Thoracic aorta (tissue), 2 donors: ENCODE measurements around the gene LAMB4. TPM values are rescaled to one million over a fixed set of nuclear protein-coding genes. Genes with fewer than 3 reads are reported as not detected.

Experiments used
- ATAC-seq: fragments of 150-250 bp; one replicate; pipeline ENCODE4 v1.8.0; 2017; ENCODE audit warnings: low read depth; ENCODE audit not compliant: insufficient number of reproducible peaks, low FRiP score
- DNase-seq: peaks from one replicate; pipeline ENCODE4 v3.0.0-alpha.2; 2020; ENCODE audit warnings: low spot score
- H3K27ac ChIP-seq, 2 donors: fragments of 200-600 bp; sonication (generic); 1 replicate in 1 of 2; 2 replicates in 1 of 2; pipeline ENCODE4 v1.5.1; 2016; ENCODE audit warnings: mild to moderate bottlenecking in 2 of 2, moderate library complexity in 2 of 2
- H3K27me3 ChIP-seq: fragments of 200-600 bp; sonication (generic); replicated peaks from 2 replicates; pipeline ENCODE4 v1.6.0; 2016; ENCODE audit warnings: mild to moderate bottlenecking; ENCODE audit not compliant: insufficient read depth
- H3K36me3 ChIP-seq: fragments of 200-600 bp; sonication (generic); one replicate; pipeline ENCODE4 v1.5.1; 2016
- H3K4me1 ChIP-seq, 2 donors: fragments of 200-600 bp; sonication (generic); 1 replicate in 1 of 2; 2 replicates in 1 of 2; pipeline versions ENCODE4 v1.5.1 to v1.6.0; 2016; ENCODE audit warnings: low read depth in 2 of 2, mild to moderate bottlenecking in 1 of 2; ENCODE audit not compliant: control insufficient read depth in 1 of 2
- H3K4me3 ChIP-seq: fragments of 200-600 bp; sonication (generic); 2 replicates; pipeline ENCODE4 v1.5.1; 2016; ENCODE audit warnings: mild to moderate bottlenecking
- H3K9me3 ChIP-seq: fragments of 200-600 bp; sonication (generic); 2 replicates; pipeline ENCODE4 v1.5.1; 2016
- total RNA-seq, 2 donors: library from RNA; depleted of rRNA; stranded (reverse); fragments of >200 nt; gene quantifications; one replicate each; pipeline versions ENCODE4 v1.1.0 to v1.2.3, GENCODE V29; 2016
- TF ChIP-seq, protein P1 (sequence below): fragments of 200-600 bp; sonication (generic); IDR thresholded peaks from one replicate; pipeline ENCODE4 v1.5.1; 2019; ENCODE audit warnings: antibody characterized with exemption

LAMB4 gene
- total RNA-seq, 2 donors from 2014 or later = 0.14 TPM; not detected in 1

DNA sequence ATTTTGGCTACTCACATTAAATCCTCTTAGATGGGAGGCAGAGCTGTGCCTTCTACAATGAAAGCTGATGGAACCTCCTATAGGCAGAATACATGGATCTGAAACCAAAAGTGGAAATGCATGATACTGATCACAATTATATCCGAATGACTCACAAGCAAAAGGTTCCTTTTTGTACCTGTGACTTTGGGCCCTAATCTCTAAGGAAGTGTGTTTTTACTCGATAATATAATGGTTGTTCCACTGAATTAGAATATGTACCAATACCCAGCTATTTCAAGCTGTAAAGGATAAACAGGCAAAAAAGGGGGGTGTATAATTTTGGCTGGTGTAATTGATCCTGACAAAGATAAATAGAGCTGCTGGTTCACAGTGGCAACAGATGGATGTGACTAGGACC is 109.6 kb downstream of the LAMB4 start:
- H3K36me3 ChIP-seq = no peaks in the 10 kb centered on the region
- H3K4me1 ChIP-seq = peaks cover 5 to 6% of the 10 kb centered on the region in 2 donors
- DNase-seq = no peak
- H3K9me3 ChIP-seq = no peaks in the 10 kb centered on the region
- H3K27ac ChIP-seq = no peak overlapping the region
- ATAC-seq = no peak
- no peak overlapping the region for H3K4me3 ChIP-seq
- TF ChIP-seq, protein P1, sequence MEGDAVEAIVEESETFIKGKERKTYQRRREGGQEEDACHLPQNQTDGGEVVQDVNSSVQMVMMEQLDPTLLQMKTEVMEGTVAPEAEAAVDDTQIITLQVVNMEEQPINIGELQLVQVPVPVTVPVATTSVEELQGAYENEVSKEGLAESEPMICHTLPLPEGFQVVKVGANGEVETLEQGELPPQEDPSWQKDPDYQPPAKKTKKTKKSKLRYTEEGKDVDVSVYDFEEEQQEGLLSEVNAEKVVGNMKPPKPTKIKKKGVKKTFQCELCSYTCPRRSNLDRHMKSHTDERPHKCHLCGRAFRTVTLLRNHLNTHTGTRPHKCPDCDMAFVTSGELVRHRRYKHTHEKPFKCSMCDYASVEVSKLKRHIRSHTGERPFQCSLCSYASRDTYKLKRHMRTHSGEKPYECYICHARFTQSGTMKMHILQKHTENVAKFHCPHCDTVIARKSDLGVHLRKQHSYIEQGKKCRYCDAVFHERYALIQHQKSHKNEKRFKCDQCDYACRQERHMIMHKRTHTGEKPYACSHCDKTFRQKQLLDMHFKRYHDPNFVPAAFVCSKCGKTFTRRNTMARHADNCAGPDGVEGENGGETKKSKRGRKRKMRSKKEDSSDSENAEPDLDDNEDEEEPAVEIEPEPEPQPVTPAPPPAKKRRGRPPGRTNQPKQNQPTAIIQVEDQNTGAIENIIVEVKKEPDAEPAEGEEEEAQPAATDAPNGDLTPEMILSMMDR = no peak
- H3K27me3 ChIP-seq = no peaks in the 10 kb centered on the region

DNA sequence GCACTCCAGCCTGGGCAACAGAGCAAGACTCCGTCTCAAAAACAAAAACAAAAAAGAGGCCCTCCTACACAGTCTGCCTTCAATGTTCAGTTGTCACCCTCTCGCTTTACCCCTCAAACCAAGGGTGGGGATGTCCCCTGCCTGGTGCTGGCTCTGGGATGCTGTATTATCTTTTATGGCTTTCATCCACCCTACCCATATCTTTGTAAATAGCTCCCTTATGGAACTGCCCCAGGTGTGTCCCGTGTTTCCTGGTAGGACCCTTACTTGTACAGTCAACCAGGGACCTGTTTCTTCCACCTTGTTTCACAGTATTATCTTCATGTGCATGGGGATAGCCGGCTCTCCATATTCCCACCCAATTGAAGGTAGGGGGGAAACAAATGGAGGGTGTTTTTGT is 111.5 kb downstream of the LAMB4 start:
- Histone ChIP-seq H3K27ac (no peak overlapping the region), H3K9me3 (no peaks in the 10 kb centered on the region), H3K27me3 (no peaks in the 10 kb centered on the region), H3K36me3 (no peaks in the 10 kb centered on the region), H3K4me3 (no peak overlapping the region), H3K4me1 (peaks cover 5 to 6% of the 10 kb centered on the region in 2 donors)
- DNase-seq = no peak
- TF ChIP-seq, protein P1 = no peak
- no peak for ATAC-seq

DNA sequence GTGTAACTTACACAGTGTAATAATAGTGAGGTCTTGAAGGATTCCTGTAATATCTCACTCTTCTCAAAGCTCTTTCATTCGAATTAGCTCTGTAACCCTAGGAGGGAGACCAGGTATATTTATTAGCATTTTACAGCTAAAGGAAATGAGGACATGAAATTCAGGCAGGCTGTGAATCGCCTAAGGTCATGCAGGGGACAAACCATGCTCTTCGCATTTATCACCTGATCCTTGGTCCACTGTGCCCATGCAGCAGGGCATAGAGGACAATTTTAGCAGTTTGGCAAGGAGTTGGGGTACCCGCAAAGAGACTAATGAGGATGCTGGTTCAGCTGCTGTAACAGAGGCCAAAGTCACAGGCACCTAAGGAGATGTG is 112.4 kb downstream of the LAMB4 start:
- DNase-seq (no peak), ATAC-seq (no peak)
- H3K27me3 ChIP-seq = no peaks in the 10 kb centered on the region
- TF ChIP-seq, protein P1 = no peak
- H3K9me3 ChIP-seq = no peaks in the 10 kb centered on the region
- peaks cover 2 to 4% of the 10 kb centered on the region in 2 donors for H3K4me1 ChIP-seq
- H3K36me3 ChIP-seq = no peaks in the 10 kb centered on the region
- no peak overlapping the region for H3K27ac ChIP-seq
- H3K4me3 ChIP-seq = no peak overlapping the region

DNA sequence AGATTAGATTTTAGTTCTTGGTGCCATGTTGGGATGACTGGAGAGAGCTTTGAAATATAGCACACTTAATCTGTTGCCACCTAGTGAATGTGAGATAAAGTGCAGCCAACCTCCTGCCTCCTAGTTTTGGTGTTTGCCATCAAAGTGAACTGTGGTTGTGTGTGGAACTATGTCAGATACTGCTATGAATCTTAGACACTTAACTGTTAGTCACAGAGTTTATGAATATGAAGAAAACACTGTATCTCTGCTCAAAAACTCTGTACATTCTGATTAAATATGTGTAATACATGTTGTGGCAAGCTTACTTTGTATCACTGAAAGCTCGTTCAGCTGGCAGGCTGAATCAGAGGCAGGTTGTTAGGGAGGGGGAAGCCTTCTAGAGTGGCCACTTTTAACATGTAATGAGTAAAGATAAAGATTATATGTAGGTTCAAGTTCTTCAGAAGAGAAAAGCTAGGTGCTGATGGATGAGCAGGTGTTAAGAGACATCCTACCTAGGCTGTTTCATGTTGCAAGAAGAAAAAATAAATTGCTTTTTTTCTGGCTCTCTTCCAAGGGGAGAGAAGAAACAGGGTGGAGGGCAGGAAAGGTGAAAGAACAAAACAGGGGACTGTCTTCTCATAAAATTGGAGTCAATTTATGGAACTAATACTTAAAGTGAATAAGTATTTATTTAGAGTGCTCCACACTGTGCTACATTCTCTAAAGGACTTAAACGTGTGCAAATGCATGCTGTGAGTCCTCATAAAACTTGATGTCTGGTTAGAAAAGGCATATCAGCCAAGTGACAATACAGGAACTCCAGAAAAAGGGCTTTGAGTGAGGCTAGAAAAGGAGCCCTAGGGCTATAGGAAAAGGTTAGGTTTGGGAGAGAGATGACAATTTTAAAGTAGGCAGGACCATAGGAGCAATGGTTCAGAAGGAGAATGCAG is 113.1 kb downstream of the LAMB4 start:
- TF ChIP-seq, protein P1 = peak; percentile 43
- DNase-seq = no peak

DNA sequence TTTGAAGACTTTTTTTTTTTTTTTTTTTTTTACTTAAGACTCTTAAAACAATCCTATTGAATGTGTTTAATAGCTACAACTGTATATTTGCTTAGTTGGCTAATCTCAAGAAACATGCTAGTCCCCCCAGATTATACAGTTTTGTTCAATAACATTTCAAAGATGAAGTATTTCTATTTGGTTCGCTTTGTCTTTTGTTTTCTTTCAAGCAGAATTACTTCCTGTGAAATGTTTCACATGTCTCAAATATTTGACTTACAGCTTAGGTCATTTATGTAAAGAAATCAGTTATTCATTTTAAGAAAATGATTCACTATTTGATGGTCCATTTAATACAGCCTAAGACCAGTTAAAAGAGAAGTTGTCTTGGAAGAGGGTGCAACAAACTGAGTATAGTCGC is 114.4 kb downstream of the LAMB4 start:
- Histone ChIP-seq H3K27me3 (no peaks in the 10 kb centered on the region), H3K36me3 (no peaks in the 10 kb centered on the region), H3K4me1 (no peaks in the 10 kb centered on the region), H3K27ac (no peak overlapping the region), H3K9me3 (no peaks in the 10 kb centered on the region), H3K4me3 (no peak overlapping the region)
- DNase-seq = no peak
- ATAC-seq = no peak
- TF ChIP-seq, protein P1 = no peak

More for the DNA sequence above, 113.1 kb downstream of the LAMB4 start:
- no peaks in the 10 kb centered on the region for H3K9me3 ChIP-seq
- ATAC-seq = peak; percentile 64
- no peaks in the 10 kb centered on the region for H3K27me3 ChIP-seq
- H3K4me3 ChIP-seq = no peak overlapping the region
- H3K4me1 ChIP-seq = no peaks in the 10 kb centered on the region
- no peaks in the 10 kb centered on the region for H3K36me3 ChIP-seq
- H3K27ac ChIP-seq = no peak overlapping the region
